Dedifferentiated amniotic fluid mesenchymal stem cell (primary cell): Measurements from ENCODE around the gene C20orf204.
"Not testable (repeated sequence)": the region's sequence is repeated elsewhere in the genome, so short reads cannot be mapped to it uniquely, and the experiment has no call there.

Experiments used
- DNase-seq: peaks from one replicate; pipeline ENCODE4 v3.0.0-alpha.2; 2016; ENCODE audit errors: extremely low spot score

The C20orf204 gene

GRCh38 chr20:64035933-64036345, at the start of gene C20orf204:
C20orf204 (plus strand) TSS chr20:64036182; CDS start chr20:64036324, 142 bp downstream.
- no peak for DNase-seq

- DNase-seq, result no peak
These were observed 35.1 kb upstream of the C20orf204 start for GRCh38 chr20:64000906-64001305.

GRCh38 chr20:64001607-64002011, 34.4 kb upstream of the C20orf204 start:
- DNase-seq, result no peak

GRCh38 chr20:64003960-64004725, 31.8 kb upstream of the C20orf204 start:
- DNase-seq, result no peak

GRCh38 chr20:64005394-64005793, 30.6 kb upstream of the C20orf204 start:
- DNase-seq, result no peak

GRCh38 chr20:64006490-64006889, 29.5 kb upstream of the C20orf204 start:
- DNase-seq, result no peak

GRCh38 chr20:64006902-64007301, 29.1 kb upstream of the C20orf204 start:
- no peak for DNase-seq

GRCh38 chr20:64009811-64010387, 26.1 kb upstream of the C20orf204 start:
- DNase-seq, result no peak

- DNase-seq, result no peak
These were observed 25.2 kb upstream of the C20orf204 start for GRCh38 chr20:64010711-64011237.

GRCh38 chr20:64011366-64011779, 24.6 kb upstream of the C20orf204 start:
- DNase-seq, result no peak

GRCh38 chr20:64012385-64013154, 23.4 kb upstream of the C20orf204 start:
- not testable (repeated sequence) for DNase-seq

GRCh38 chr20:64015635-64016034, 20.3 kb upstream of the C20orf204 start:
- DNase-seq, result no peak

- DNase-seq, result no peak
These were observed 14.6 kb upstream of the C20orf204 start for GRCh38 chr20:64021124-64021975.

- no peak for DNase-seq
These were observed 13.2 kb upstream of the C20orf204 start for GRCh38 chr20:64022671-64023360.

- no peak for DNase-seq
These were observed 12.4 kb upstream of the C20orf204 start for GRCh38 chr20:64023361-64024140.

- DNase-seq, result no peak
These were observed 11.6 kb upstream of the C20orf204 start for GRCh38 chr20:64024141-64024990.

GRCh38 chr20:64025101-64025825, 10.7 kb upstream of the C20orf204 start:
- DNase-seq, result no peak

GRCh38 chr20:64025826-64026412, 10.1 kb upstream of the C20orf204 start:
- DNase-seq, result no peak
